GM10266 (cell line): Measurements from ENCODE around the gene ASZ1.
"Not testable (repeated sequence)": the region's sequence is repeated elsewhere in the genome, so short reads cannot be mapped to it uniquely, and the experiment has no call there.

Experiments used
- DNase-seq: peaks from one replicate; pipeline ENCODE4 v3.0.0; 2012; ENCODE audit errors: extremely low spot score
- CTCF ChIP-seq: IDR thresholded peaks from 2 replicates; pipeline ENCODE4 v1.5.1; 2012; ENCODE audit warnings: mild to moderate bottlenecking, low read depth; ENCODE audit not compliant: control insufficient read depth, insufficient read depth; ENCODE audit errors: missing control alignments

The ASZ1 gene

GRCh38 chr7:117427258-117427701, at the start of gene ASZ1:
Gene ASZ1 (minus strand): TSS chr7:117427493. CDS start chr7:117427460, 33 bp downstream.
- TF ChIP-seq CTCF, result no peak
- no peak for DNase-seq

GRCh38 chr7:117476557-117477215, 49.4 kb upstream of the ASZ1 start:
- no peak for TF ChIP-seq CTCF
- no peak for DNase-seq

- no peak for DNase-seq
- TF ChIP-seq CTCF, result no peak
Measured at GRCh38 chr7:117472335-117472734, 45.0 kb upstream of the ASZ1 start.

- TF ChIP-seq CTCF, result no peak
- DNase-seq, result peak; percentile 19
Measured at GRCh38 chr7:117470777-117471176, 43.5 kb upstream of the ASZ1 start.

GRCh38 chr7:117468174-117468573, 40.9 kb upstream of the ASZ1 start:
- no peak for TF ChIP-seq CTCF
- DNase-seq, result no peak

GRCh38 chr7:117460815-117461214, 33.5 kb upstream of the ASZ1 start:
- DNase-seq, result not testable (repeated sequence)

GRCh38 chr7:117459735-117460134, 32.4 kb upstream of the ASZ1 start:
- TF ChIP-seq CTCF, result no peak
- DNase-seq, result no peak

GRCh38 chr7:117458977-117459583, 31.8 kb upstream of the ASZ1 start:
- TF ChIP-seq CTCF, result peak; percentile 58
- DNase-seq, result no peak
